Measurements from ENCODE around the gene PDCD10. TPM values are rescaled to one million over a fixed set of nuclear protein-coding genes. Genes with fewer than 3 reads are reported as not detected.

Gene PDCD10
- total and polyA plus RNA-seq, 2 donors (not counting 3 experiments of a cell fraction or from before 2014, with no cell fraction given), result 21.3 to 47.8 TPM

GRCh38 chr3:167666563-167666962 lies 68.1 kb downstream of the PDCD10 start:
- no TSS peak for BruUV-seq (replicated peaks)
- Histone ChIP-seq H3K4me2 (ENCODE audit: insufficient read depth, low read length) (no peak overlapping the region), H3K9me1 (replicated peaks; ENCODE audit: control insufficient read depth, extremely low read depth, insufficient read depth, low read length) (no peaks in the 10 kb centered on the region), H3K79me2 (ENCODE audit: control insufficient read depth, insufficient read depth, low read length) (no peaks in the 10 kb centered on the region), H3K27ac (ENCODE audit: insufficient read depth, low read depth, low read length) (no peak overlapping the region), H2AFZ (ENCODE audit: low read depth, low read length) (no peak overlapping the region), H3K9ac (replicated peaks; ENCODE audit: extremely low read depth, insufficient read depth, low read length) (no peak overlapping the region), H3K4me3 (replicated peaks in 1 of 3; ENCODE audit: insufficient read depth in 1 of 3, low read depth in 1 of 3, low read length in 3 of 3) (no peak overlapping the region), H3K9me3 (replicated peaks; ENCODE audit: control insufficient read depth, insufficient read depth, low read length) (no peaks in the 10 kb centered on the region), H3K36me3 (ENCODE audit: control insufficient read depth in 2 of 2, extremely low read depth in 1 of 2, insufficient read depth in 2 of 2, low read length in 2 of 2) (no peaks in the 10 kb centered on the region), H4K20me1 (replicated peaks; ENCODE audit: control insufficient read depth, extremely low read depth, insufficient read depth, low read length) (no peaks in the 10 kb centered on the region), H3K27me3 (ENCODE audit: control insufficient read depth in 2 of 2, insufficient read depth in 2 of 2, low read length in 2 of 2) (no peaks in the 10 kb centered on the region), H3K4me1 (ENCODE audit: control insufficient read depth, extremely low read depth, insufficient read depth, low read length) (peaks cover under 1% of the 10 kb centered on the region)
- POLR2A ChIA-PET, result no interaction called here
- CTCF ChIA-PET, result interaction anchor here (0.8 kb wide), 1 partner anchor 19 kb away, joined by 3 read pairs; no protein-coding TSS in a partner anchor
- dilution Hi-C loops (cut with MboI; ENCODE audit: extremely low pct_ligation_motif_present, low sequenced_read_pairs) (no loop called here), intact Hi-C loops (cut with micrococcal nuclease) (no loop called here)
- no peak for TF ChIP-seq POLR2AphosphoS5 (IDR thresholded peaks at IDR 0.05; ENCODE audit: insufficient read depth, low read depth, low read length)
- no peak for TF ChIP-seq MYC (IDR thresholded peaks at IDR 0.05; ENCODE audit: low read depth, low read length)
- TF ChIP-seq CTCF (IDR thresholded peaks at IDR 0.05; ENCODE audit: extremely low read depth in 1 of 2, insufficient read depth in 1 of 2, low read depth in 1 of 2, low read length in 2 of 2), result no peak
- no peak for TF ChIP-seq POLR2A (IDR thresholded peaks at IDR 0.05; ENCODE audit: low read depth, low read length)
- TF ChIP-seq JUN (IDR thresholded peaks at IDR 0.05; ENCODE audit: borderline replicate concordance, insufficient read depth, insufficient read length, low read depth), result no peak
- no peak for TF ChIP-seq EZH2 (IDR thresholded peaks at IDR 0.05; ENCODE audit: borderline replicate concordance, low read depth, low read length, severe bottlenecking)
- no peak for TF ChIP-seq MAX (IDR thresholded peaks at IDR 0.05; ENCODE audit: insufficient read depth, insufficient read length)
- TF ChIP-seq GATA2 (IDR thresholded peaks at IDR 0.05; ENCODE audit: insufficient read depth, insufficient read length, low read depth, low read length), result no peak
- TF ChIP-seq FOS (IDR thresholded peaks at IDR 0.05; ENCODE audit: borderline replicate concordance, insufficient read depth, low read length), result no peak
- FAIRE-seq (no peak), DNase-seq (ENCODE audit: low read depth, low spot score) (no peak)

All from endothelial cell of umbilical vein (primary cell).